HG03060 (cell line): ENCODE measurements around the gene DUSP23.

Source experiments
- ATAC-seq: cut with Tn5 transposase; IDR thresholded peaks from one replicate; pipeline ENCODE4 v1.9.1; 2021; ENCODE audit warnings: low read depth, moderate number of reproducible peaks; ENCODE audit not compliant: unreplicated experiment

The DUSP23 gene

GRCh38 chr1:159780583-159781582, at the start of gene DUSP23:
TSS of gene DUSP23 (plus strand) at chr1:159780962. CDS start at chr1:159781101, 139 bp downstream.
- ATAC-seq: peak; percentile 90

- no peak for ATAC-seq
Observed at GRCh38 chr1:159737238-159737916, 43.4 kb upstream of the DUSP23 start.

- no peak for ATAC-seq
Observed at GRCh38 chr1:159743651-159744410, 36.9 kb upstream of the DUSP23 start.

- ATAC-seq: no peak
Observed at GRCh38 chr1:159746666-159747065, 34.1 kb upstream of the DUSP23 start.

- no peak for ATAC-seq
Observed at GRCh38 chr1:159748370-159748769, 32.4 kb upstream of the DUSP23 start.

GRCh38 chr1:159749630-159750029, 31.1 kb upstream of the DUSP23 start:
- ATAC-seq: no peak

- ATAC-seq: no peak
Observed at GRCh38 chr1:159750621-159751020, 30.1 kb upstream of the DUSP23 start.

GRCh38 chr1:159751031-159751430, 29.7 kb upstream of the DUSP23 start:
- no peak for ATAC-seq

GRCh38 chr1:159752135-159752580, 28.6 kb upstream of the DUSP23 start:
- ATAC-seq: no peak

GRCh38 chr1:159753386-159753785, 27.4 kb upstream of the DUSP23 start:
- ATAC-seq: no peak

- no peak for ATAC-seq
Observed at GRCh38 chr1:159755451-159756007, 25.2 kb upstream of the DUSP23 start.

GRCh38 chr1:159756397-159756796, 24.4 kb upstream of the DUSP23 start:
- no peak for ATAC-seq

GRCh38 chr1:159763686-159764085, 17.1 kb upstream of the DUSP23 start:
- ATAC-seq: no peak

- ATAC-seq: no peak
Observed at GRCh38 chr1:159765806-159766205, 15.0 kb upstream of the DUSP23 start.

GRCh38 chr1:159771127-159771895, 9.5 kb upstream of the DUSP23 start:
- ATAC-seq: no peak

GRCh38 chr1:159774465-159774864, 6.3 kb upstream of the DUSP23 start:
- no peak for ATAC-seq

GRCh38 chr1:159775716-159776115, 5.0 kb upstream of the DUSP23 start:
- ATAC-seq: no peak

- no peak for ATAC-seq
Observed at GRCh38 chr1:159778266-159778665, 2.5 kb upstream of the DUSP23 start.

GRCh38 chr1:159779403-159779851, 1.3 kb upstream of the DUSP23 start:
- ATAC-seq: no peak

GRCh38 chr1:159781992-159782391, 1.2 kb downstream of the DUSP23 start:
- no peak for ATAC-seq
